OCI-LY7 (cell line): ENCODE results near the gene NLGN4Y. TPM values are rescaled to one million over a fixed set of nuclear protein-coding genes. Genes with fewer than 3 reads are reported as not detected.

ENCODE experiments used
- BruUV-seq: library from RNA; stranded (reverse); fragments of 400-500 nt; replicated peaks from 2 replicates; lab custom pipeline; 2021; lab: Mats Ljungman, UMichigan
- CTCF ChIA-PET: fragments of 300-600 bp; sonication (Branson Sonifier 250); formaldehyde crosslinking; loops from one replicate; lab custom pipeline; 2022; ENCODE audit warnings: antibody characterized with exemption; ENCODE audit not compliant: unreplicated experiment; lab: Charles Lee
- POLR2A ChIA-PET: fragments of 300-600 bp; sonication (Branson Sonifier 250); formaldehyde crosslinking; loops from one replicate; lab custom pipeline; 2022; ENCODE audit warnings: antibody characterized with exemption; lab: Charles Lee
- DNase-seq: peaks from one replicate; pipeline ENCODE4 v3.0.0-alpha.2; 2015; ENCODE audit warnings: low spot score
- H2AFZ ChIP-seq: fragments of 200-600 bp; sonication (generic), shearing (Covaris generic); 2 replicates; pipeline ENCODE4 v1.6.1; 2014; ENCODE audit warnings: mild to moderate bottlenecking, antibody characterized with exemption, low read length, moderate library complexity
- H3K27ac ChIP-seq: fragments of 200-600 bp; sonication (generic); 2 replicates; pipeline ENCODE4 v1.5.1; 2014; ENCODE audit warnings: mixed run types, low read depth, mild to moderate bottlenecking, moderate library complexity, low read length, inconsistent platforms; ENCODE audit not compliant: poor library complexity, severe bottlenecking
- H3K36me3 ChIP-seq: fragments of 200-600 bp; sonication (generic); 2 replicates; pipeline ENCODE4 v1.6.1; 2014; ENCODE audit warnings: mild to moderate bottlenecking, antibody characterized with exemption, low read length, moderate library complexity, mixed read lengths; ENCODE audit not compliant: insufficient read depth
- H3K4me1 ChIP-seq: fragments of 200-600 bp; sonication (generic); 2 replicates; pipeline ENCODE4 v1.5.1; 2014; ENCODE audit warnings: mild to moderate bottlenecking, low read length; ENCODE audit not compliant: insufficient read depth, poor library complexity, severe bottlenecking
- H3K4me2 ChIP-seq: fragments of 200-600 bp; sonication (generic); 2 replicates; pipeline ENCODE4 v1.6.1; 2014; ENCODE audit warnings: mild to moderate bottlenecking, low read length
- H3K4me3 ChIP-seq: fragments of 200-600 bp; sonication (generic); 2 replicates; pipeline ENCODE4 v1.5.1; 2014; ENCODE audit warnings: mild to moderate bottlenecking, low read depth, low read length; ENCODE audit not compliant: poor library complexity, severe bottlenecking
- H3K79me2 ChIP-seq: fragments of 200-600 bp; sonication (generic); 2 replicates; pipeline ENCODE4 v1.6.1; 2016; ENCODE audit warnings: low read depth, mild to moderate bottlenecking, low read length, moderate library complexity, mixed read lengths; ENCODE audit not compliant: insufficient read depth
- H3K9me2 ChIP-seq: fragments of 200-600 bp; sonication (generic); 2 replicates; pipeline ENCODE4 v1.6.1; 2016; ENCODE audit warnings: mild to moderate bottlenecking, low read length, mixed read lengths; ENCODE audit not compliant: insufficient read depth
- H3K9me3 ChIP-seq: fragments of 200-600 bp; sonication (generic); 2 replicates; pipeline ENCODE4 v1.6.1; 2014; ENCODE audit warnings: mild to moderate bottlenecking, mixed run types, low read length, mixed read lengths
- H4K20me1 ChIP-seq: fragments of 200-600 bp; sonication (generic); 2 replicates; pipeline ENCODE4 v1.6.1; 2014; ENCODE audit warnings: mild to moderate bottlenecking, antibody characterized with exemption, low read length, moderate library complexity, mixed read lengths; ENCODE audit not compliant: insufficient read depth
- CTCF ChIP-seq: fragments of 200-600 bp; sonication (generic); conservative IDR thresholded peaks from 2 replicates; pipeline ENCODE4 v1.5.1; 2014; ENCODE audit warnings: mild to moderate bottlenecking, antibody characterized with exemption, low read length, moderate library complexity, mixed read lengths
- EZH2phosphoT487 ChIP-seq: fragments of 200-600 bp; sonication (generic); IDR thresholded peaks from 2 replicates; pipeline ENCODE4 v1.6.1; 2018; ENCODE audit warnings: low read depth, borderline replicate concordance, mild to moderate bottlenecking, mixed run types, antibody characterized with exemption, low read length, moderate library complexity, mixed read lengths
- intact Hi-C: fragments of 100-400 bp; cut with micrococcal nuclease; formaldehyde crosslinking; loops from one replicate; pipeline ENCODE4 v1.10.0; 2022; ENCODE audit not compliant: unreplicated experiment
- total RNA-seq, 2 experiments: library from RNA; depleted of rRNA in 1 of 2; stranded (reverse); fragments of >200 nt in 1 of 2; shearing (Covaris generic) in 1 of 2; gene quantifications; 2 replicates each; pipeline ENCODE4 v1.2.3, GENCODE V29; 2014 to 2022

The NLGN4Y gene
- total RNA-seq, 2 experiments from 2014 or later = not detected

GRCh38 chrY:14679181-14679580 is 154.9 kb downstream of the NLGN4Y start:
- TF ChIP-seq CTCF (no peak), EZH2phosphoT487 (no peak)
- H3K36me3 ChIP-seq = no peaks in the 10 kb centered on the region
- no peaks in the 10 kb centered on the region for H3K9me2 ChIP-seq
- DNase-seq = no peak
- ChIA-PET CTCF (no interaction called here), POLR2A (no interaction called here)
- no TSS peak for BruUV-seq
- H3K4me2 ChIP-seq = no peak overlapping the region
- no peak overlapping the region for H3K27ac ChIP-seq
- H3K4me3 ChIP-seq = no peak overlapping the region
- no peaks in the 10 kb centered on the region for H4K20me1 ChIP-seq
- H3K9me3 ChIP-seq = no peaks in the 10 kb centered on the region
- no peak overlapping the region for H2AFZ ChIP-seq
- no peaks in the 10 kb centered on the region for H3K4me1 ChIP-seq
- no peaks in the 10 kb centered on the region for H3K79me2 ChIP-seq
- intact Hi-C loops = no loop called here

DNA sequence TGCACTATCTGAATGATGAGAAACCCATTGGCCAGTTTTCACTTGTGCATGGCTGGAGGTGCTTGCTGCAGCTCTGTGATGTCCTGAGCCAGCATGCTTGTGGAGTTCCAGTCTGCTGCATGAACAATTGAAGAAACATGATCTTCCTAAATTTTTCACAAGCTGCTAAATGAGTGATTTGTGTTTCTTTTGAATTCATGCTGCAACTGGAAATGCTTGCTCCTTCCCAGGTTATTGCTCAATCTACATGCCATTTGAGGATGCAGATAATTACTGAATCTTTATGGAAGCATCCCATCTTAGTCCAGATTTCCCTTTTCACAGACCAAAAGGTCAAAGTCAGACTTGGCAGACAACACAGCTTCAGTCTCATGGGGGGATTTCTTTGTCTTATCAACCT is 170.2 kb downstream of the NLGN4Y start:
- Histone ChIP-seq H3K36me3 (no peaks in the 10 kb centered on the region), H4K20me1 (no peaks in the 10 kb centered on the region), H3K79me2 (no peaks in the 10 kb centered on the region), H3K4me3 (no peak overlapping the region), H3K27ac (no peak overlapping the region), H3K9me2 (no peaks in the 10 kb centered on the region), H2AFZ (no peak overlapping the region), H3K9me3 (no peaks in the 10 kb centered on the region), H3K4me2 (no peak overlapping the region), H3K4me1 (no peaks in the 10 kb centered on the region)
- TF ChIP-seq CTCF (no peak), EZH2phosphoT487 (no peak)
- intact Hi-C loops = no loop called here
- ChIA-PET POLR2A (no interaction called here), CTCF (no interaction called here)
- BruUV-seq = no TSS peak
- no peak for DNase-seq

DNA sequence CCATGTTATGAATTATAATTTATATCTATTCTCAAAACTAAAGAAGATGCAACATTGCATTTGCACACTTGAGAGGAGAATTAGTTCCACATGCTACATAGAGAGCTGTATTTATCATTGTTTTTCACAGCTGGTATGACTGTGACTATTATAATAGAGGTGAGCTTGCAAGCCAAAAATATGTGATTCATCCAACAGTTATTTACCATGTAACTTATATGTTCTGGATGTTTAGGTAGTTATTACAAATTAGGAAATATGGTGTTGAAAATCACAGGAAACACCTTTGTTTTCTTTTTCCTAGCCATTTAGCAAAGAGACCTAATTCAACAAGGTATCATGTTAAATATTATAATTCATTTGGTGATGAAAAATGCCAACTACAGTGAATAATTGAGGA is 183.8 kb downstream of the NLGN4Y start:
- no peak for TF ChIP-seq EZH2phosphoT487
- TF ChIP-seq CTCF = no peak
- DNase-seq = no peak
- Histone ChIP-seq H3K9me2 (no peaks in the 10 kb centered on the region), H3K4me3 (no peak overlapping the region), H3K4me1 (no peaks in the 10 kb centered on the region), H4K20me1 (no peaks in the 10 kb centered on the region), H3K79me2 (no peaks in the 10 kb centered on the region), H3K9me3 (no peaks in the 10 kb centered on the region), H3K36me3 (no peaks in the 10 kb centered on the region), H3K27ac (no peak overlapping the region), H3K4me2 (no peak overlapping the region), H2AFZ (no peak overlapping the region)
- ChIA-PET POLR2A (no interaction called here), CTCF (interaction anchor here (0.5 kb wide), 1 partner anchor 36 kb away, joined by 3 read pairs; no protein-coding TSS in a partner anchor)
- BruUV-seq = no TSS peak
- intact Hi-C loops = no loop called here
